Measurements from ENCODE around the gene EXOC8.

The EXOC8 gene

GRCh38 chr1:231286603-231287002 is 51.0 kb downstream of the EXOC8 start:
- DNase-seq (ENCODE audit: low spot score) = no peak
- TF ChIP-seq CTCF (IDR thresholded peaks at IDR 0.05; ENCODE audit: extremely low read depth, missing control alignments) = no peak

GRCh38 chr1:231284441-231284840 is 53.2 kb downstream of the EXOC8 start:
- no peak for DNase-seq (ENCODE audit: low spot score)
- TF ChIP-seq CTCF (IDR thresholded peaks at IDR 0.05; ENCODE audit: extremely low read depth, missing control alignments) = no peak

Measured in GM20000 (cell line).